Neural cell (in vitro differentiated cells): ENCODE data around the gene KLHL2. TPM values are rescaled to one million over a fixed set of nuclear protein-coding genes. Genes with fewer than 3 reads are reported as not detected.

ENCODE experiments used
- H2AFZ ChIP-seq: fragments of 200-600, 300-800 bp; sonication (generic), shearing (Covaris generic); 2 replicates; pipeline ENCODE4 v1.6.0; 2014; ENCODE audit warnings: low read depth, mild to moderate bottlenecking, antibody characterized with exemption, low read length, moderate library complexity
- H3F3A ChIP-seq: fragments of 200-600 bp; shearing (Covaris generic); 2 replicates; pipeline ENCODE4 v1.6.1; 2016; ENCODE audit warnings: mild to moderate bottlenecking, moderate library complexity, mixed read lengths, antibody characterized with exemption, low read length; ENCODE audit not compliant: insufficient read depth, poor library complexity, severe bottlenecking
- H3K27ac ChIP-seq: fragments of 200-600, 300-800 bp; sonication (generic), shearing (Covaris generic); 2 replicates; pipeline ENCODE4 v1.5.1; 2014; ENCODE audit warnings: mild to moderate bottlenecking, low read length, moderate library complexity
- H3K27me3 ChIP-seq: fragments of 300-800, 200-600 bp; sonication (generic), shearing (Covaris generic); 2 replicates; pipeline ENCODE4 v1.6.0; 2014; ENCODE audit warnings: mild to moderate bottlenecking, low read depth, low read length, moderate library complexity; ENCODE audit not compliant: insufficient read depth
- H3K36me3 ChIP-seq: fragments of 300-800, 200-600 bp; sonication (generic), shearing (Covaris generic); 2 replicates; pipeline ENCODE4 v1.5.1; 2014; ENCODE audit warnings: mild to moderate bottlenecking, antibody characterized with exemption, low read length, moderate library complexity; ENCODE audit not compliant: insufficient read depth
- H3K4me2 ChIP-seq: fragments of 300-800, 200-600 bp; sonication (generic), shearing (Covaris generic); 2 replicates; pipeline ENCODE4 v1.6.0; 2014; ENCODE audit warnings: mild to moderate bottlenecking, low read length
- H3K4me3 ChIP-seq: fragments of 300-800, 200-600 bp; sonication (generic), shearing (Covaris generic); 2 replicates; pipeline ENCODE4 v1.5.1; 2014; ENCODE audit warnings: mild to moderate bottlenecking, low read length, moderate library complexity
- H3K79me2 ChIP-seq: fragments of 200-600 bp; shearing (Covaris generic); replicated peaks from 2 replicates; pipeline ENCODE4 v1.6.0; 2014; ENCODE audit warnings: mild to moderate bottlenecking, low read length, moderate library complexity; ENCODE audit not compliant: insufficient read depth
- H3K9ac ChIP-seq: fragments of 300-800, 200-600 bp; sonication (generic), shearing (Covaris generic); 2 replicates; pipeline ENCODE4 v1.6.1; 2016; ENCODE audit warnings: mild to moderate bottlenecking, low read length, mixed read lengths
- H3K9me2 ChIP-seq: fragments of 200-600 bp; shearing (Covaris generic); 2 replicates; pipeline ENCODE4 v1.6.1; 2016; ENCODE audit warnings: mild to moderate bottlenecking, low read length, mixed read lengths; ENCODE audit not compliant: insufficient read depth
- H3K9me3 ChIP-seq: fragments of 200-600, 300-800 bp; sonication (generic), shearing (Covaris generic); 2 replicates; pipeline ENCODE4 v1.6.1; 2016; ENCODE audit warnings: mild to moderate bottlenecking, mixed run types, low read length, moderate library complexity, mixed read lengths
- H4K20me1 ChIP-seq: fragments of 200-600 bp; shearing (Covaris generic); 2 replicates; pipeline ENCODE4 v1.6.1; 2016; ENCODE audit warnings: mild to moderate bottlenecking, mixed run types; ENCODE audit not compliant: insufficient read depth
- CTCF ChIP-seq: fragments of 450-650 bp; IDR thresholded peaks from 2 replicates; pipeline ENCODE4 v1.5.1; 2014; ENCODE audit warnings: antibody characterized with exemption, mild to moderate bottlenecking, moderate library complexity; ENCODE audit not compliant: poor library complexity, severe bottlenecking
- EP300 ChIP-seq: fragments of 450-650 bp; conservative IDR thresholded peaks from 2 replicates; pipeline ENCODE4 v1.6.1; 2014; ENCODE audit warnings: antibody characterized with exemption, mild to moderate bottlenecking, moderate library complexity; ENCODE audit not compliant: poor library complexity, severe bottlenecking
- EZH2 ChIP-seq: fragments of 200-600, 300-800 bp; shearing (Covaris generic), sonication (generic); IDR thresholded peaks from 2 replicates; pipeline ENCODE4 v1.6.1; 2014; ENCODE audit warnings: antibody characterized with exemption, low read length, borderline replicate concordance, mild to moderate bottlenecking; ENCODE audit not compliant: insufficient read depth, poor library complexity, severe bottlenecking
- MXI1 ChIP-seq: fragments of 450-650 bp; conservative IDR thresholded peaks from 2 replicates; pipeline ENCODE4 v1.6.1; 2014; ENCODE audit warnings: antibody characterized with exemption, mild to moderate bottlenecking; ENCODE audit not compliant: poor library complexity, severe bottlenecking
- POLR2AphosphoS5 ChIP-seq: IDR thresholded peaks from 2 replicates; pipeline ENCODE4 v1.6.1; 2012
- RAD21 ChIP-seq: fragments of 450-650 bp; conservative IDR thresholded peaks from 2 replicates; pipeline ENCODE4 v1.6.1; 2014; ENCODE audit warnings: antibody characterized with exemption, mild to moderate bottlenecking, moderate library complexity
- REST ChIP-seq: IDR thresholded peaks from 2 replicates; pipeline ENCODE4 v1.6.1; 2012; ENCODE audit warnings: borderline replicate concordance
- SMC3 ChIP-seq: fragments of 450-650 bp; conservative IDR thresholded peaks from 2 replicates; pipeline ENCODE4 v1.6.1; 2014; ENCODE audit warnings: antibody characterized with exemption, mild to moderate bottlenecking, moderate library complexity; ENCODE audit not compliant: poor library complexity
- TAF1 ChIP-seq: IDR thresholded peaks from 2 replicates; pipeline ENCODE4 v1.6.1; 2012; ENCODE audit warnings: low read depth
- polyA plus RNA-seq: library from polyadenylated mRNA; depleted of rRNA; stranded (reverse); fragments of >200 nt; gene quantifications from 2 replicates; pipeline ENCODE4 v1.2.3, GENCODE V29; 2014

KLHL2 gene
- polyA plus RNA-seq, 1 donor from 2014 or later = 42.8 TPM

DNA sequence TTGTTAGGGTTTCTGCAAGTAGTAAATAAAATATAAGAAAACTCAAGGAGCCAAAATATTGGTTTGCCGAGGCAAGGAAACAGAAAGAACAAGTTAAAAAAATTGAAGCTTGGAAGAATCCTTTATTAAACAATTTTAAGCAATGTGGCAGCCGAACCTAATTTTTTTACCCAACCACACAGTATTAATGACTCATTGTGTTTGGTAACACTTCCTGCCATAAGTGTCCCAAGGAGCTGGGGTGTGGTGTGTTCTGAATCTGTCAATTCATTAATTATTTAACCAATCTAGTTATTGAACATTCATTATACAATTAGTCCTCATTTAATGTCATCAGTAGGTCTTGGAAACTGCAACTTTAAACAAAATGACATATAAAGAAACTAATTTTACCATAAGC lies 152.1 kb downstream of the KLHL2 start:
- H3K9me2 ChIP-seq = no peaks in the 10 kb centered on the region
- H3K4me3 ChIP-seq = no peak overlapping the region
- H3K9me3 ChIP-seq = no peaks in the 10 kb centered on the region
- no peak overlapping the region for H3K27ac ChIP-seq
- no peak overlapping the region for H2AFZ ChIP-seq
- H3K79me2 ChIP-seq = no peaks in the 10 kb centered on the region
- no peak overlapping the region for H3K4me2 ChIP-seq
- no peaks in the 10 kb centered on the region for H4K20me1 ChIP-seq
- H3K9ac ChIP-seq = no peak overlapping the region
- TF ChIP-seq TAF1 (no peak), REST (no peak), CTCF (no peak), MXI1 (no peak), POLR2AphosphoS5 (no peak)
- no peaks in the 10 kb centered on the region for H3K36me3 ChIP-seq
- no peaks in the 10 kb centered on the region for H3K27me3 ChIP-seq
- no peaks in the 10 kb centered on the region for H3F3A ChIP-seq

DNA sequence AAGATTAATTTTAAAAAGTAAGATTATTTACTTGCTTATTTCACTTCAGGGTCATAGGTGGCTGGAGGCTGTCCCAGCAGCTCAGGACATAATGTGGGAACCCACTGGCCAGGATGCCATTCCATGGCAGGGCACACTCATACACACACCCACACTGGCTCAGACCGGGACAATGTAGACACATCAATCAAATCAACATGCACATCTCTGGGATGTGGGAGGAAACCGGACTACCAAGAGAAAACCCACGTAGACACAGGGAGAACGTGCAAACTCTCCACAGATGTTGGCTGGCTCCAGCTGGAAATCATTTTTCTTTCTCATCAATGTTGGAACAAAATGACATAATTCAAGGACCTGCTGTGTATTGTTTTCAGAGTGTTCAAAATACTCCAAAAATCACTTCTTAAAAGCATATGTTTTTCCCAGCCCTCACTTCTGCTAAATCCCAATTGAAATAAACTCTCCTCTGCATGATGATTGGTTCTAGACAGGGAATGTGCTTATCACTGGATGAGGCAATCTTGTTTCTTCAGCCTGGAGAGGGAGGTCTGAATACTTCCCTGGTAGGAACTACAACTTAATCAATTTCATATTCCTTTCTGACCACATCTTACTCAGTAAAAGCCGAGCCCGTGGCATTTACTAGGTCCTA lies 152.8 kb downstream of the KLHL2 start:
- no peak for TF ChIP-seq EZH2
- no peak for TF ChIP-seq EP300
- no peak for TF ChIP-seq CTCF
- TF ChIP-seq REST = no peak
- TF ChIP-seq RAD21 = no peak
- no peak for TF ChIP-seq POLR2AphosphoS5
- TF ChIP-seq SMC3 = no peak
- TF ChIP-seq MXI1 = no peak
- TF ChIP-seq TAF1 = no peak
- H3K79me2 ChIP-seq = no peaks in the 10 kb centered on the region
- H3K27me3 ChIP-seq = no peaks in the 10 kb centered on the region
- no peak overlapping the region for H3K9ac ChIP-seq
- H3K9me3 ChIP-seq = no peaks in the 10 kb centered on the region
- no peak overlapping the region for H3K27ac ChIP-seq
- H3F3A ChIP-seq = no peaks in the 10 kb centered on the region
- H3K4me2 ChIP-seq = no peak overlapping the region
- no peak overlapping the region for H2AFZ ChIP-seq
- no peak overlapping the region for H3K4me3 ChIP-seq
- no peaks in the 10 kb centered on the region for H4K20me1 ChIP-seq
- H3K9me2 ChIP-seq = no peaks in the 10 kb centered on the region
- H3K36me3 ChIP-seq = no peaks in the 10 kb centered on the region
